Aorta (tissue), 5 donors: ENCODE measurements around the gene EFHC1. TPM values are rescaled to one million over a fixed set of nuclear protein-coding genes. Genes with fewer than 3 reads are reported as not detected.

ENCODE experiments used
- ATAC-seq: fragments of 200-7000 bp; cut with Tn5 transposase; one replicate; pipeline ENCODE4 v1.9.1; 2022; ENCODE audit warnings: moderate library complexity; ENCODE audit not compliant: low FRiP score
- DNase-seq, 2 donors: peaks; one replicate each; pipeline ENCODE4 v3.0.0-alpha.2; 2020
- H3K27ac ChIP-seq, 2 donors: one replicate each; pipeline ENCODE4 v1.5.1; 2013; ENCODE audit warnings: low read length in 2 of 2, mild to moderate bottlenecking in 2 of 2, moderate library complexity in 2 of 2, control low read depth in 1 of 2, inconsistent platforms in 1 of 2, low read depth in 1 of 2
- H3K27me3 ChIP-seq, 2 donors: one replicate each; pipeline ENCODE4 v1.6.1; 2013; ENCODE audit warnings: control low read depth in 1 of 2, low read length in 1 of 2, mild to moderate bottlenecking in 1 of 2, moderate library complexity in 1 of 2; ENCODE audit not compliant: insufficient read depth in 2 of 2, control insufficient read depth in 1 of 2
- H3K36me3 ChIP-seq, 2 donors: one replicate each; pipeline ENCODE4 v1.6.1; 2013; ENCODE audit warnings: control low read depth in 1 of 2, low read length in 1 of 2, mild to moderate bottlenecking in 1 of 2; ENCODE audit not compliant: insufficient read depth in 2 of 2, control insufficient read depth in 1 of 2
- H3K4me1 ChIP-seq, 2 donors: one replicate each; pipeline ENCODE4 v1.6.1; 2013; ENCODE audit warnings: low read length in 2 of 2, control low read depth in 1 of 2, mild to moderate bottlenecking in 1 of 2, moderate library complexity in 1 of 2; ENCODE audit not compliant: insufficient read depth in 2 of 2, control insufficient read depth in 1 of 2
- H3K4me3 ChIP-seq, 2 donors: one replicate each; pipeline ENCODE4 v1.5.1; 2013; ENCODE audit warnings: low read length in 2 of 2, control low read depth in 1 of 2, mild to moderate bottlenecking in 1 of 2
- H3K9me3 ChIP-seq: one replicate; pipeline ENCODE4 v1.6.1; 2013; ENCODE audit warnings: mild to moderate bottlenecking, low read length; ENCODE audit not compliant: control insufficient read depth
- WGBS, 2 donors: extraction: QIAGEN DNeasy Blood & Tissue Kit; methylation state at CpG; one replicate each; pipeline ENCODE4 v1.1.7; 2013; 5-methylcytosine and 5-hydroxymethylcytosine counted together
- intact Hi-C, 2 donors: fragments of 100-400 bp; cut with DNase I; formaldehyde crosslinking; loops; one replicate each; pipeline versions ENCODE4 v1.14.2 to v1.15.0; 2022
- polyA plus RNA-seq, 2 donors: library from polyadenylated mRNA; stranded (reverse); fragments of 200-250 nt; gene quantifications; one replicate each; pipeline ENCODE4 v1.2.3, GENCODE V29; 2013
- total RNA-seq, 2 donors: library from RNA; stranded (reverse); fragmentation: NEBNext Ultra II Directional; extraction: Animal tissue kit (Norgen Biotek cat#: 25700); gene quantifications; one replicate each; pipeline ENCODE4 v1.2.1, GENCODE V29; 2021
- donor health status: healthy with polysubstance abuse.
- donor health status: Bipolar disorder and iron deficiency.
- donor health status: DM: no; HTN: no; CAD: no.
- donor health status: DM: no; HTN: no; CAD: no.
- donor health status: DM: yes; HTN: yes; CAD: no.

The EFHC1 gene
- total and polyA plus RNA-seq, 4 donors = 3.0 to 51.5 (median 21.1) TPM

DNA sequence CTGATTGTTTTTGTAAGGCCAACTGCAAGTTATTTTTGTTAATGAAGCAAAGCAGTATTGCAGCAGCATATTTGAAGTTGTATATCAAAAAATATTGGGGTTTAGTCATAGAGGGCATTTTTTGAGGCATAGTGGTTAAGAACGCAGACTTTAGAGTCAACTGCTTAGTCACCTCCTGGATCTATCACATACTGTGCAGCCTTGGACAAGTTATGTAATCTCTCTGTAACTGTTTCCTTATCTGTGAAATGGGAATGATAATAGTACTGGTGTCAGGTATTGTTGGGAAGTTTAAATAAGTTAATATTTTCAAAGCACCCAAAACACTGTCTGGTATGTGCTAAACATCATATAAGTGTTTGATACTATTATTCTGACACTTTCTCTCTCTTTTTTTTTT, 27.2 kb upstream of the EFHC1 start:
- ATAC-seq = no peak
- Histone ChIP-seq H3K27me3 (no peaks in the 10 kb centered on the region), H3K36me3 (no peaks in the 10 kb centered on the region), H3K4me3 (no peak overlapping the region), H3K9me3 (no peaks in the 10 kb centered on the region), H3K27ac (no peak overlapping the region), H3K4me1 (no peaks in the 10 kb centered on the region)
- no peak for DNase-seq
- 63 to 79% methylated on average over 1 of the region's 1 CpG for WGBS, 2 donors
- intact Hi-C loops = no loop called here

DNA sequence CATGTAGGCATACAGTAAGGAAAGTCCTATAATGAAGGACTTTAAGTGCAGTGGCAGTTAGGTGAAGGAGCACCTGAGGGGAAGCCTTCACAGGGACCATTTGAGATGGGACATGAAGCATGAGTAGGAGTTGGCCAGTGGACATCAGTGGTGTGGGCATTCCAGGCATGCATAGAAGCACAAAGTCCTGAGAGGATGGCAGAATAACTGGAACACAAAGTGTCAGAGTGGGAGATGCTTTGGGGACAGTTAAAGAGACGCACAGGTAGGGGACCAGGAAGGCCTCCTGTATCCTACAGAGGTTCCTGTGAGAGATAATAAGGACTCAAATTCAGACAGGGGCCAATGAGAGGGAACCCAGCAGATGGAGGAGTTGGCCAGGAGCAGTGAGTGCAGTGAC, 26.4 kb upstream of the EFHC1 start:
- Histone ChIP-seq H3K27ac (no peak overlapping the region), H3K27me3 (no peaks in the 10 kb centered on the region), H3K4me1 (no peaks in the 10 kb centered on the region), H3K4me3 (no peak overlapping the region), H3K9me3 (no peaks in the 10 kb centered on the region), H3K36me3 (no peaks in the 10 kb centered on the region)
- intact Hi-C loops = no loop called here
- DNase-seq (no peak), ATAC-seq (no peak)
- 97 to 100% methylated on average over 1 of the region's 1 CpG for WGBS, 2 donors

DNA sequence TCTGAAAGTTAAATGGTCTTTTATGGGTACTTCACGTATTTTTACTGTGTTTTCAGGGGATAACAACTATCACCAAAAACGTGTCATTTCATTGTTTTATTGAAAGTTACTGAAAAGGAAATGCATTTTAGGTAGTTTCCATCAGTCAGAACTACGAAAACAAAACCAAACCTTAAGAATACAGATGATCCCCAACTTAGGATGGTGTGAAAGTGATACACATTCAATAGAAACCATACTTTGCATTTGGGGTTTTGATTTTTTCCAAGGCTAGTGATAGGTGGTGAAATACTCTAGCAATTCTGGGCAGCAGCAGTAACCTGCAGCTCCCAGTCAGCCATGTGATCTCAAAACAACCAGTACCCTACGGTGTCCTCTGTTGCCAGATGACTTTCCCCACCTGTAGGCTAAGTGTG, 25.9 kb upstream of the EFHC1 start:
- WGBS, 2 donors = 84 to 86% methylated on average over 4 of the region's 4 CpGs

GRCh38 chr6:52395969-52396368, 24.2 kb upstream of the EFHC1 start:
- H3K9me3 ChIP-seq = no peaks in the 10 kb centered on the region
- H3K4me3 ChIP-seq = no peak overlapping the region
- H3K4me1 ChIP-seq = no peaks in the 10 kb centered on the region
- ATAC-seq (no peak), DNase-seq (no peak)
- no peaks in the 10 kb centered on the region for H3K27me3 ChIP-seq
- WGBS, 2 donors = 87 to 88% methylated on average over 2 of the region's 2 CpGs
- H3K27ac ChIP-seq = no peak overlapping the region
- intact Hi-C loops = loop anchor here in 1 of 2 donors (5.0 kb wide), 1 partner anchor 109 kb away; no protein-coding TSS in a partner anchor
- H3K36me3 ChIP-seq = no peaks in the 10 kb centered on the region

More for the DNA sequence above, 25.9 kb upstream of the EFHC1 start:
- Histone ChIP-seq H3K9me3 (no peaks in the 10 kb centered on the region), H3K4me3 (no peak overlapping the region), H3K4me1 (no peaks in the 10 kb centered on the region), H3K36me3 (no peaks in the 10 kb centered on the region), H3K27me3 (no peaks in the 10 kb centered on the region), H3K27ac (no peak overlapping the region)
- ATAC-seq = no peak
- intact Hi-C loops = no loop called here
- no peak for DNase-seq

- WGBS, 2 donors = 35 to 36% methylated on average over 3 of the region's 3 CpGs
- Histone ChIP-seq H3K27ac (no peak overlapping the region), H3K4me3 (no peak overlapping the region), H3K4me1 (no peaks in the 10 kb centered on the region), H3K27me3 (no peaks in the 10 kb centered on the region), H3K9me3 (no peaks in the 10 kb centered on the region), H3K36me3 (no peaks in the 10 kb centered on the region)
- intact Hi-C loops = loop anchor here (2.0 to 5.0 kb wide), 2 partner anchors 112 to 115 kb away; partner anchors contain the start of gene MCM3 (in 1 of the 2)
- ATAC-seq (peak; percentile 68), DNase-seq (no peak)
Observed at GRCh38 chr6:52399511-52400312, 20.4 kb upstream of the EFHC1 start.

GRCh38 chr6:52400313-52401041, 19.7 kb upstream of the EFHC1 start:
- intact Hi-C loops = no loop called here
- 69 to 77% methylated on average over 2 of the region's 2 CpGs for WGBS, 2 donors
- Histone ChIP-seq H3K4me1 (no peaks in the 10 kb centered on the region), H3K36me3 (no peaks in the 10 kb centered on the region), H3K9me3 (no peaks in the 10 kb centered on the region), H3K4me3 (no peak overlapping the region), H3K27ac (no peak overlapping the region), H3K27me3 (no peaks in the 10 kb centered on the region)
- ATAC-seq (no peak), DNase-seq (no peak)

DNA sequence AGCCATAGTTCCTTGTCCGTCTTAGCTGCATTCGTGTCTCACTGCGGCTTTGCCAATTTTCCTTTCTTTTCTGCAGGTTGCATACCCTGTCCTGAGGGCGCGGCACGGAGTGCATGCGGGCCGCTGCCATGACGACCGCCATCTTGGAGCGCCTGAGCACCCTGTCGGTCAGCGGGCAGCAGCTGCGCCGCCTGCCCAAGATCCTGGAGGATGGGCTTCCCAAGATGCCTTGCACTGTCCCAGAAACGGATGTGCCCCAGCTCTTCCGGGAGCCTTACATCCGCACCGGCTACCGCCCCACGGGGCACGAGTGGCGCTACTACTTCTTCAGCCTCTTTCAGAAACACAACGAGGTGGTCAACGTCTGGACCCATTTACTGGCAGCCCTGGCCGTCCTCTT, 17.1 kb upstream of the EFHC1 start:
- ATAC-seq (peak; percentile 52), DNase-seq (no peak)
- WGBS, 2 donors = 97 to 98% methylated on average over 26 of the region's 26 CpGs
- Histone ChIP-seq H3K27me3 (no peaks in the 10 kb centered on the region), H3K4me1 (no peaks in the 10 kb centered on the region), H3K27ac (no peak overlapping the region), H3K36me3 (no peaks in the 10 kb centered on the region), H3K4me3 (no peak overlapping the region), H3K9me3 (no peaks in the 10 kb centered on the region)
- intact Hi-C loops = no loop called here

- Histone ChIP-seq H3K27me3 (no peaks in the 10 kb centered on the region), H3K27ac (no peak overlapping the region), H3K36me3 (no peaks in the 10 kb centered on the region), H3K9me3 (no peaks in the 10 kb centered on the region), H3K4me1 (no peaks in the 10 kb centered on the region), H3K4me3 (no peak overlapping the region)
- no peak for DNase-seq
- WGBS, 2 donors = 86 to 88% methylated on average over 9 of the region's 9 CpGs
- intact Hi-C loops = no loop called here
- ATAC-seq = no peak
Observed at GRCh38 chr6:52403627-52404026, 16.5 kb upstream of the EFHC1 start.

- H3K36me3 ChIP-seq = no peaks in the 10 kb centered on the region
- no peak for DNase-seq
- no peaks in the 10 kb centered on the region for H3K4me1 ChIP-seq
- intact Hi-C loops = no loop called here
- WGBS, 2 donors = 83 to 91% methylated on average over 1 of the region's 1 CpG
- H3K27ac ChIP-seq = no peak overlapping the region
- no peak overlapping the region for H3K4me3 ChIP-seq
- no peaks in the 10 kb centered on the region for H3K9me3 ChIP-seq
- no peak for ATAC-seq
- H3K27me3 ChIP-seq = no peaks in the 10 kb centered on the region
Observed at GRCh38 chr6:52405243-52405642, 14.9 kb upstream of the EFHC1 start.
